OCI-LY7 (cell line): ENCODE data around the gene ZMYND15. TPM values are rescaled to one million over a fixed set of nuclear protein-coding genes. Genes with fewer than 3 reads are reported as not detected.

Experiments
- BruUV-seq: library from RNA; stranded (reverse); fragments of 400-500 nt; replicated peaks from 2 replicates; lab custom pipeline; 2021; lab: Mats Ljungman, UMichigan
- CTCF ChIA-PET: fragments of 300-600 bp; sonication (Branson Sonifier 250); formaldehyde crosslinking; loops from one replicate; lab custom pipeline; 2022; ENCODE audit warnings: antibody characterized with exemption; ENCODE audit not compliant: unreplicated experiment; lab: Charles Lee
- POLR2A ChIA-PET: fragments of 300-600 bp; sonication (Branson Sonifier 250); formaldehyde crosslinking; loops from one replicate; lab custom pipeline; 2022; ENCODE audit warnings: antibody characterized with exemption; lab: Charles Lee
- DNase-seq: peaks from one replicate; pipeline ENCODE4 v3.0.0-alpha.2; 2015; ENCODE audit warnings: low spot score
- H2AFZ ChIP-seq: fragments of 200-600 bp; sonication (generic), shearing (Covaris generic); 2 replicates; pipeline ENCODE4 v1.6.1; 2014; ENCODE audit warnings: mild to moderate bottlenecking, antibody characterized with exemption, low read length, moderate library complexity
- H3K27ac ChIP-seq: fragments of 200-600 bp; sonication (generic); 2 replicates; pipeline ENCODE4 v1.5.1; 2014; ENCODE audit warnings: mixed run types, low read depth, mild to moderate bottlenecking, moderate library complexity, low read length, inconsistent platforms; ENCODE audit not compliant: poor library complexity, severe bottlenecking
- H3K36me3 ChIP-seq: fragments of 200-600 bp; sonication (generic); 2 replicates; pipeline ENCODE4 v1.6.1; 2014; ENCODE audit warnings: mild to moderate bottlenecking, antibody characterized with exemption, low read length, moderate library complexity, mixed read lengths; ENCODE audit not compliant: insufficient read depth
- H3K4me1 ChIP-seq: fragments of 200-600 bp; sonication (generic); 2 replicates; pipeline ENCODE4 v1.5.1; 2014; ENCODE audit warnings: mild to moderate bottlenecking, low read length; ENCODE audit not compliant: insufficient read depth, poor library complexity, severe bottlenecking
- H3K4me2 ChIP-seq: fragments of 200-600 bp; sonication (generic); 2 replicates; pipeline ENCODE4 v1.6.1; 2014; ENCODE audit warnings: mild to moderate bottlenecking, low read length
- H3K4me3 ChIP-seq: fragments of 200-600 bp; sonication (generic); 2 replicates; pipeline ENCODE4 v1.5.1; 2014; ENCODE audit warnings: mild to moderate bottlenecking, low read depth, low read length; ENCODE audit not compliant: poor library complexity, severe bottlenecking
- H3K79me2 ChIP-seq: fragments of 200-600 bp; sonication (generic); 2 replicates; pipeline ENCODE4 v1.6.1; 2016; ENCODE audit warnings: low read depth, mild to moderate bottlenecking, low read length, moderate library complexity, mixed read lengths; ENCODE audit not compliant: insufficient read depth
- H3K9me2 ChIP-seq: fragments of 200-600 bp; sonication (generic); 2 replicates; pipeline ENCODE4 v1.6.1; 2016; ENCODE audit warnings: mild to moderate bottlenecking, low read length, mixed read lengths; ENCODE audit not compliant: insufficient read depth
- H3K9me3 ChIP-seq: fragments of 200-600 bp; sonication (generic); 2 replicates; pipeline ENCODE4 v1.6.1; 2014; ENCODE audit warnings: mild to moderate bottlenecking, mixed run types, low read length, mixed read lengths
- H4K20me1 ChIP-seq: fragments of 200-600 bp; sonication (generic); 2 replicates; pipeline ENCODE4 v1.6.1; 2014; ENCODE audit warnings: mild to moderate bottlenecking, antibody characterized with exemption, low read length, moderate library complexity, mixed read lengths; ENCODE audit not compliant: insufficient read depth
- CTCF ChIP-seq: fragments of 200-600 bp; sonication (generic); conservative IDR thresholded peaks from 2 replicates; pipeline ENCODE4 v1.5.1; 2014; ENCODE audit warnings: mild to moderate bottlenecking, antibody characterized with exemption, low read length, moderate library complexity, mixed read lengths
- EZH2phosphoT487 ChIP-seq: fragments of 200-600 bp; sonication (generic); IDR thresholded peaks from 2 replicates; pipeline ENCODE4 v1.6.1; 2018; ENCODE audit warnings: low read depth, borderline replicate concordance, mild to moderate bottlenecking, mixed run types, antibody characterized with exemption, low read length, moderate library complexity, mixed read lengths
- intact Hi-C: fragments of 100-400 bp; cut with micrococcal nuclease; formaldehyde crosslinking; loops from one replicate; pipeline ENCODE4 v1.10.0; 2022; ENCODE audit not compliant: unreplicated experiment
- total RNA-seq, 2 experiments: library from RNA; depleted of rRNA in 1 of 2; stranded (reverse); fragments of >200 nt in 1 of 2; shearing (Covaris generic) in 1 of 2; gene quantifications; 2 replicates each; pipeline ENCODE4 v1.2.3, GENCODE V29; 2014 to 2022

Gene ZMYND15
- total RNA-seq, 2 experiments from 2014 or later, result not detected

- Histone ChIP-seq H3K4me1 (peaks cover 10% of the 10 kb centered on the region), H3K4me2 (no peak overlapping the region), H3K36me3 (no peaks in the 10 kb centered on the region), H3K9me3 (no peaks in the 10 kb centered on the region), H3K27ac (no peak overlapping the region), H3K79me2 (no peaks in the 10 kb centered on the region), H3K9me2 (no peaks in the 10 kb centered on the region), H2AFZ (no peak overlapping the region), H3K4me3 (no peak overlapping the region), H4K20me1 (no peaks in the 10 kb centered on the region)
- intact Hi-C loops, result loop anchor here (5.0 kb wide), 1 partner anchor 37 kb away; the partner anchor contains the start of gene MED11
- ChIA-PET CTCF (no interaction called here), POLR2A (no interaction called here)
- no peak for TF ChIP-seq EZH2phosphoT487
- no peak for TF ChIP-seq CTCF
- no TSS peak for BruUV-seq
- peak; percentile 9 for DNase-seq
Observed at GRCh38 chr17:4769628-4770027, 30.0 kb downstream of the ZMYND15 start.

- Histone ChIP-seq H3K4me3 (no peak within 1 kb of the TSS), H3K79me2 (no peaks in the 10 kb centered on the region), H3K9me3 (no peaks in the 10 kb centered on the region), H3K4me2 (no peak within 1 kb of the TSS), H3K27ac (no peak within 1 kb of the TSS), H4K20me1 (no peaks in the 10 kb centered on the region), H3K36me3 (no peaks in the 10 kb centered on the region), H3K9me2 (no peaks in the 10 kb centered on the region), H3K4me1 (peaks cover 14% of the 10 kb centered on the region), H2AFZ (no peak within 1 kb of the TSS)
- CTCF ChIA-PET, result no interaction called here
- no peak for DNase-seq
- no TSS peak for BruUV-seq
- intact Hi-C loops, result loop anchor here (5.0 kb wide), 1 partner anchor 39 kb away; the partner anchor contains the start of gene MED11
- TF ChIP-seq EZH2phosphoT487 (no peak), CTCF (no peak)
- POLR2A ChIA-PET, result interaction anchor here (0.6 kb wide), 1 partner anchor 1780 kb away, joined by 4 read pairs; no protein-coding TSS in a partner anchor
Observed at GRCh38 chr17:4771519-4772234, 32.0 kb downstream of the ZMYND15 start, which contains the start of gene TM4SF5. TSS of gene TM4SF5 (plus strand) at chr17:4771886. CDS start at chr17:4771923, 37 bp downstream.

GRCh38 chr17:4772235-4772613, 32.6 kb downstream of the ZMYND15 start:
- Histone ChIP-seq H3K9me3 (no peaks in the 10 kb centered on the region), H2AFZ (no peak overlapping the region), H3K4me2 (no peak overlapping the region), H4K20me1 (no peaks in the 10 kb centered on the region), H3K9me2 (no peaks in the 10 kb centered on the region), H3K4me1 (peaks cover 14% of the 10 kb centered on the region), H3K4me3 (no peak overlapping the region), H3K79me2 (no peaks in the 10 kb centered on the region), H3K27ac (no peak overlapping the region), H3K36me3 (no peaks in the 10 kb centered on the region)
- intact Hi-C loops, result loop anchor here (5.0 kb wide), 1 partner anchor 40 kb away; the partner anchor contains the start of gene MED11
- CTCF ChIA-PET, result no interaction called here
- TF ChIP-seq CTCF (no peak), EZH2phosphoT487 (no peak)
- no peak for DNase-seq
- POLR2A ChIA-PET, result interaction anchor here (0.6 kb wide), 1 partner anchor 110 kb away, joined by 7 read pairs; no protein-coding TSS in a partner anchor
- no TSS peak for BruUV-seq
